Esophagus squamous epithelium (tissue), 5 donors: ENCODE data around the gene SORL1-AS1.

Source experiments
- DNase-seq: peaks from one replicate; lab custom pipeline; 2025; lab: John Stamatoyannopoulos, UW
- H3K27ac ChIP-seq, 4 donors: fragments of 200-600 bp; sonication (generic); one replicate each; pipeline ENCODE4 v1.5.1; 2016 to 2019; ENCODE audit warnings: mild to moderate bottlenecking in 1 of 4
- H3K27me3 ChIP-seq, 4 donors: fragments of 200-600 bp; sonication (generic); 1 replicate in 3 of 4; 2 replicates in 1 of 4; pipeline versions ENCODE4 v1.5.1 to v1.6.0; 2017 to 2021; ENCODE audit warnings: antibody characterized with exemption in 1 of 4
- H3K36me3 ChIP-seq, 3 donors: fragments of 200-600 bp; sonication (generic); one replicate each; pipeline ENCODE4 v1.5.1; 2016 to 2019
- H3K4me1 ChIP-seq, 3 donors: fragments of 200-600 bp; sonication (generic); one replicate each; pipeline ENCODE4 v1.5.1; 2017 to 2019
- H3K4me3 ChIP-seq, 4 donors: fragments of 200-600 bp; sonication (generic); 1 replicate in 3 of 4; 2 replicates in 1 of 4; pipeline ENCODE4 v1.5.1; 2016 to 2019; ENCODE audit warnings: mild to moderate bottlenecking in 2 of 4, moderate library complexity in 1 of 4
- H3K9me3 ChIP-seq, 3 donors: fragments of 200-600 bp; sonication (generic); one replicate each; pipeline ENCODE4 v1.5.1; 2016 to 2019
- POLR2A ChIP-seq, 4 donors: fragments of 450-650 bp; IDR thresholded peaks; one replicate each; pipeline ENCODE4 v1.6.1; 2017; ENCODE audit warnings: antibody characterized with exemption in 4 of 4, mild to moderate bottlenecking in 4 of 4, moderate library complexity in 3 of 4
- WGBS, 2 donors: methylation state at CpG; one replicate each; pipeline ENCODE4 v1.1.5; 2018; 5-methylcytosine and 5-hydroxymethylcytosine counted together
- intact Hi-C: fragments of 100-400 bp; cut with DNase I; formaldehyde crosslinking; loops from one replicate; pipeline ENCODE4 v1.15.0; 2022
- TF ChIP-seq, protein P1 (sequence below), 6 experiments: fragments of 450-650 bp in 4 of 6; fragments of 200-600 bp in 2 of 6; sonication (generic) in 2 of 6; IDR thresholded peaks; one replicate each; pipeline ENCODE4 v1.5.1; 2016 to 2019; ENCODE audit warnings: antibody characterized with exemption in 6 of 6, mild to moderate bottlenecking in 4 of 6, moderate library complexity in 4 of 6
- donor health status: DM: yes; HTN: yes; CAD: no.

SORL1-AS1 gene

DNA sequence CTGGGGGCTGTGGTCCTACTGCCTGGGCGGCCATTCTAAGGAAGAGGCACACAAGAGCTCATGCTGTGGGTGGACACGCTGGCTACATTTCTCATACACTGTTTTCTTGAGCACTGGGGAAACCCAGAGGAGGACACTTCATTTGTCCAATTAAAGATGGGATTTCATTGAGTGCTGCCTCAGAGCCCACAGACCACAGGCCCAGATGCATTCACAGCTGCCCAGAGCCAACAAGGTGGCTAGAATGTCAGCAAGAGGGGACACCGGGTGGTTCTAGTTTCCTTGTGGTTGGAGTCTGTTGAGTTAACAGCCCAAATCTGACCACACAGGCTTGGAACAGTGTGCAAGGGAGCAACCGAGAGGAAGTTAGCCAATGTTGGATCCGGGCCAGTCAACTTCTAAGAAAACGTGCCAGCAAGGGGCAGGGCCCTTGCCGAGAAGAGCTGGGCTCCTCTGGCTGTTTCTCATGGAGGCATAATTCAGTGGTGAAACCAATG is 35.7 kb downstream of the SORL1-AS1 start:
- DNase-seq: no peak
- Histone ChIP-seq H3K27ac (peak overlapping the region in 2 of 4 donors; percentile 37 to 68), H3K27me3 (no peaks in the 10 kb centered on the region), H3K4me1 (peaks cover 7 to 31% (median 20%) of the 10 kb centered on the region in 3 donors), H3K36me3 (no peaks in the 10 kb centered on the region), H3K4me3 (no peak overlapping the region), H3K9me3 (no peaks in the 10 kb centered on the region)
- 16 to 19% methylated on average over 7 of the region's 7 CpGs for WGBS, 2 donors
- intact Hi-C loops: no loop called here
- TF ChIP-seq, protein P1, sequence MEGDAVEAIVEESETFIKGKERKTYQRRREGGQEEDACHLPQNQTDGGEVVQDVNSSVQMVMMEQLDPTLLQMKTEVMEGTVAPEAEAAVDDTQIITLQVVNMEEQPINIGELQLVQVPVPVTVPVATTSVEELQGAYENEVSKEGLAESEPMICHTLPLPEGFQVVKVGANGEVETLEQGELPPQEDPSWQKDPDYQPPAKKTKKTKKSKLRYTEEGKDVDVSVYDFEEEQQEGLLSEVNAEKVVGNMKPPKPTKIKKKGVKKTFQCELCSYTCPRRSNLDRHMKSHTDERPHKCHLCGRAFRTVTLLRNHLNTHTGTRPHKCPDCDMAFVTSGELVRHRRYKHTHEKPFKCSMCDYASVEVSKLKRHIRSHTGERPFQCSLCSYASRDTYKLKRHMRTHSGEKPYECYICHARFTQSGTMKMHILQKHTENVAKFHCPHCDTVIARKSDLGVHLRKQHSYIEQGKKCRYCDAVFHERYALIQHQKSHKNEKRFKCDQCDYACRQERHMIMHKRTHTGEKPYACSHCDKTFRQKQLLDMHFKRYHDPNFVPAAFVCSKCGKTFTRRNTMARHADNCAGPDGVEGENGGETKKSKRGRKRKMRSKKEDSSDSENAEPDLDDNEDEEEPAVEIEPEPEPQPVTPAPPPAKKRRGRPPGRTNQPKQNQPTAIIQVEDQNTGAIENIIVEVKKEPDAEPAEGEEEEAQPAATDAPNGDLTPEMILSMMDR (IDR thresholded peaks at IDR 0.05): no peak
- no peak for TF ChIP-seq POLR2A (IDR thresholded peaks at IDR 0.05)

DNA sequence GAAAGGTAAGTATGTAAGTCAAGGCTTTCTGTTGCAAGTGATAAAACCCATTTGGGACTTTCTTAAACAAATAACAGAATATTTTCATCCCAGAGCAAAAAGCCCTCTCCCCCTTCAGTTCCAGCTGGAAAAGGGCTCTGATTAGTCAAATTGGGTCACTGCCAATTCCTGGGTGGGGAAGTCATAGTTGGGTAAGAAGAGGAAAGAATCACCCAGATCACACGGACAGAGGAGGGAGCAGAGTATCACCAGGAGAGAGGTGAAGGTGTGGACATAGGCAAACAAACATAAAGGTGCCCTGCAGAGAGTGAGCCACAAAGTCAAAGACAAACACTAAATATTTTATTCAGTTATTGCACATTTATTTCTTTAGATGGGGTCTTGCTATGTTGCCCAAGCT is 36.9 kb downstream of the SORL1-AS1 start:
- 7 to 10% methylated on average over 1 of the region's 1 CpG for WGBS, 2 donors
- Histone ChIP-seq H3K4me3 (no peak overlapping the region), H3K27ac (no peak overlapping the region), H3K27me3 (no peaks in the 10 kb centered on the region), H3K36me3 (no peaks in the 10 kb centered on the region), H3K4me1 (peaks cover 7 to 31% (median 20%) of the 10 kb centered on the region in 3 donors), H3K9me3 (no peaks in the 10 kb centered on the region)
- no peak for DNase-seq
- TF ChIP-seq, protein P1 (IDR thresholded peaks at IDR 0.05): no peak
- TF ChIP-seq POLR2A (IDR thresholded peaks at IDR 0.05): no peak
- intact Hi-C loops: no loop called here

DNA sequence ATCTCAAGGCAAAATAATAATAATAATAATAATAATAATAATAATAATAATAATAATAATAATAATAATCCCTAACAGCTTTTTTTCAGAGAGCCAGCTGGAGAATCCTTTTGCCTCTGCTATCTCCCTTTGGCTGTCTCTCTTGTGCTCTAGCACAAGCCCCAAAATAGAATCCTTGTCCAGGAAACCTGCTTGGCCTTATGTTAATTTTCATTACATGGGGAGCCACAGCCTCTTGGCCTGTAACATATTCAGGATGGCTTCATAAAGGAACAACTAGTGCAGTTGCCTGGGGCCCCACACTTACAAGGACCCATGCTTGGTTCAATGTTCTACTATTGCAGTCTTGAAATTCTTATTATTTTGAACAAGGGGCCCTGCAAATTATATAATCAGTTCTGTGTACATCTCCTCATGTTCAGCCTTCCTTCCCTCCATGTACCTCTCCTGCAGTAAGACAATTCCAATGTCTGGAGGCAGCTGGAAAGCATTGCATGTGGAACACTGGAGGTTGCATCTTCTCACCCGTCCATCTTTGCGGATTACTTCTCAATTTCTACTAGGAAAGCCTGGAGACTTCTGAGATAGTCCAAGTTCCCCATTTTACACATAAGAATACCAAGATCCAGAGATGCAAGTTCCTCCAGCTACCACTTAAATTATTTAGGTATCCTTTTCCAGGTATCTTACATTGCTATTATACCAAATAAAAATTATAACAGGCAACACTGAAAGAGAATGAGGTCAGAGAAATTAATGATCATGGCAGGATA is 38.4 kb downstream of the SORL1-AS1 start:
- H3K27me3 ChIP-seq: no peaks in the 10 kb centered on the region
- H3K4me1 ChIP-seq: peaks cover 7 to 31% (median 20%) of the 10 kb centered on the region in 3 donors
- 82 to 89% methylated on average over 2 of the region's 2 CpGs for WGBS, 2 donors
- no peaks in the 10 kb centered on the region for H3K9me3 ChIP-seq
- no peak overlapping the region for H3K4me3 ChIP-seq
- no peak overlapping the region for H3K27ac ChIP-seq
- intact Hi-C loops: no loop called here
- no peak for DNase-seq
- TF ChIP-seq, protein P1 (IDR thresholded peaks at IDR 0.05): no peak
- TF ChIP-seq POLR2A (IDR thresholded peaks at IDR 0.05): no peak
- H3K36me3 ChIP-seq: no peaks in the 10 kb centered on the region

DNA sequence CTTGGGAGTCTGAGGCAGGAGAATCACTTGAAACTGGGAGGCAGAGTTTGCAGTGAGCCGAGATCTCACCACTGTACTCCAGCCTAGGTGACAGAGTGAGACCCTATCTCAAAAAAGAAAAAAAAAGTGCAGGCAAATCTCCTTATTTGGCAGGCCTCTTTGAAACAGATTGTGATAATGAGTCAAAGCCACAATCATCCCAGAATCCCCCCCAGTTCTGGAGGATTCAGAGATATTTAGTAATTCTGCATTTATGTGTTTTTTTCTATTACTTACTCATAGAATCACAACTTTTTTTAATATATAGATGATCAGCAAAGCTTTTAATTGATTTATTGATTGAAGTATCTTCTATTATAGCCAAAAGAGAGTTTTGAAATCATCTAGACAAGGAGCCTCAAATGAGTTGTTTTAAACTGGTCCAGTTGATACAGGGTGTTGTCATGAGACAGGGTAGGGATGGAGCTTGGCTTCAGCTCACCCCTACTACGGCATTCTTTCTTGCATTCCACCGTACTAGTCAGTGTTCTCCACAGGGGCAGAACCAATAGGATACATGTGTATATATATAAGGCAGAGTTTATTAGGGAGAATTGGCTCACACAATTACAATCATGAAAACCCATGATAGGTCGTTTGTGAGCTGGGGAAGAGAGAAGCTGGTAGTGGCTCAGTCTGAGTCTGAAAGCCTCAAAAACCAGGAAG is 39.9 kb downstream of the SORL1-AS1 start:
- intact Hi-C loops: no loop called here
- no peak for TF ChIP-seq POLR2A (IDR thresholded peaks at IDR 0.05)
- TF ChIP-seq, protein P1 (IDR thresholded peaks at IDR 0.05): no peak
- Histone ChIP-seq H3K9me3 (no peaks in the 10 kb centered on the region), H3K4me1 (peaks cover 7 to 26% (median 20%) of the 10 kb centered on the region in 3 donors), H3K36me3 (no peaks in the 10 kb centered on the region), H3K4me3 (no peak overlapping the region), H3K27me3 (no peaks in the 10 kb centered on the region), H3K27ac (no peak overlapping the region)
- DNase-seq: no peak
- WGBS, 2 donors: 77 to 90% methylated on average over 4 of the region's 4 CpGs
